Articular chondrocyte of knee joint (primary cell): ENCODE results near the gene HERC3. TPM values are rescaled to one million over a fixed set of nuclear protein-coding genes. Genes with fewer than 3 reads are reported as not detected.

ENCODE experiments used
- small RNA-seq: library from RNA; depleted of rRNA; stranded (forward); fragments of <200 nt; gene quantifications from one replicate; pipeline ENCODE3, GENCODE V24; 2012
- total RNA-seq: library from RNA; depleted of rRNA; stranded (reverse); fragments of >200 nt; gene quantifications from 2 replicates; pipeline ENCODE4 v1.2.3, GENCODE V29; 2012

HERC3 gene
- 24.2 and 31.7 TPM in 2 replicates for total RNA-seq

GRCh38 chr4:88591787-88592599, at the start of gene HERC3:
TSS of gene HERC3 (plus strand) at chr4:88592480. CDS start at chr4:88605824, 13,344 bp downstream.

GRCh38 chr4:88697588-88698329, 105.5 kb downstream of the HERC3 start, which contains the start of gene NAP1L5:
TSS of gene NAP1L5 (minus strand) at chr4:88697829. CDS start at chr4:88697754, 75 bp downstream.

Small RNAs within 50 kb of the gene (small RNA-seq; reads per million reads assigned to genes)
- not detected for gene RF02115
- gene RNU6-33P: 0.34 reads per million

Other genes starting within 250 kb of the HERC3 start
- 8.5 and 13.5 TPM in 2 replicates for gene HERC6, start 213.6 kb upstream of the HERC3 start, total RNA-seq
- 1.3 and 2.9 TPM in 2 replicates for gene HERC5, start 135.4 kb upstream of the HERC3 start, total RNA-seq
- gene PYURF, start 68.7 kb upstream of the HERC3 start, total RNA-seq: 63.1 and 81.6 TPM in 2 replicates
- 4.4 and 7.8 TPM in 2 replicates for gene NAP1L5, start 105.3 kb downstream of the HERC3 start, total RNA-seq